A549 (cell line): Measurements from ENCODE around the gene CARTPT. TPM values are rescaled to one million over a fixed set of nuclear protein-coding genes. Genes with fewer than 3 reads are reported as not detected.

Experiments used
- ATAC-seq, 2 experiments: fragments of 200-7000 bp in 1 of 2; fragments of >200 bp in 1 of 2; cut with Nextera tagmentation in 1 of 2; cut with Tn5 transposase in 1 of 2; 3 replicates each; pipeline versions ENCODE4 v1.8.0 to v1.9.1; 2018 to 2020; ENCODE audit warnings: mild to moderate bottlenecking in 1 of 2, moderate library complexity in 1 of 2
- CTCF ChIA-PET: fragments of 300-600 bp; sonication (Branson Sonifier 250); formaldehyde crosslinking; extraction: SDS; loops from one replicate; lab custom pipeline; 2021; ENCODE audit warnings: antibody characterized with exemption, inconsistent platforms; lab: Yijun Ruan, JAX
- POLR2A ChIA-PET: fragments of 350-600 bp; formaldehyde crosslinking; extraction: SDS; loops from one replicate; lab custom pipeline; 2021; ENCODE audit warnings: antibody characterized with exemption, inconsistent platforms; lab: Yijun Ruan, JAX
- DNase-seq, 2 experiments: peaks; one replicate each; pipeline versions ENCODE4 v3.0.0 to v3.0.0-alpha.2; 2011 to 2016; ENCODE audit warnings: low read depth in 1 of 2, low spot score in 1 of 2
- FAIRE-seq: peaks from 2 replicates; lab custom pipeline; 2011; peaks lifted over from hg19 to GRCh38; lab: Jason Lieb, UNC
- H3K27ac ChIP-seq, 2 experiments: fragments of >200 bp; sonication (Bioruptor Twin); formaldehyde crosslinking; 3 replicates each; pipeline ENCODE4 v1.5.1; 2016 to 2017
- H3K4me1 ChIP-seq: fragments of >200 bp; sonication (Bioruptor Twin); formaldehyde crosslinking; 3 replicates; pipeline ENCODE4 v1.6.1; 2016
- H3K4me2 ChIP-seq: fragments of >200 bp; sonication (Bioruptor Twin); formaldehyde crosslinking; 3 replicates; pipeline ENCODE4 v1.6.1; 2016
- H3K4me3 ChIP-seq: fragments of >200 bp; sonication (Bioruptor Twin); formaldehyde crosslinking; 3 replicates; pipeline ENCODE4 v1.5.1; 2016
- H3K9me3 ChIP-seq: fragments of >200 bp; sonication (Bioruptor Twin); formaldehyde crosslinking; 3 replicates; pipeline ENCODE4 v1.6.1; 2016
- ATOH8 ChIP-seq: fragments of 250-450 bp; sonication (Bioruptor Pico); IDR thresholded peaks from 2 replicates; pipeline ENCODE4 v1.5.0; 2020; ENCODE audit warnings: low read depth, mild to moderate bottlenecking, moderate library complexity
- BCL3 ChIP-seq: fragments of >200 bp; sonication (Bioruptor Twin); formaldehyde crosslinking; IDR thresholded peaks from 3 replicates; pipeline ENCODE4 v1.6.1; 2016
- BHLHE40 ChIP-seq: IDR thresholded peaks from 2 replicates; pipeline ENCODE4 v1.6.1; 2012; ENCODE audit warnings: low read depth, low read length, inconsistent platforms
- CHD4 ChIP-seq: fragments of 200-600 bp; sonication (generic); IDR thresholded peaks from 2 replicates; pipeline ENCODE4 v1.6.1; 2016; ENCODE audit warnings: antibody characterized with exemption, mild to moderate bottlenecking, borderline replicate concordance
- EHF ChIP-seq: fragments of 250-450 bp; sonication (Bioruptor Pico); IDR thresholded peaks from 2 replicates; pipeline ENCODE4 v1.5.0; 2020; ENCODE audit warnings: mild to moderate bottlenecking
- EHMT2 ChIP-seq: fragments of 200-600 bp; sonication (generic); IDR thresholded peaks from 2 replicates; pipeline ENCODE4 v1.6.1; 2016; ENCODE audit warnings: antibody characterized with exemption, low read depth, mild to moderate bottlenecking, moderate library complexity
- FOSB ChIP-seq: fragments of 250-450 bp; sonication (Bioruptor Pico); IDR thresholded peaks from 2 replicates; pipeline ENCODE4 v1.5.0; 2020; ENCODE audit warnings: mild to moderate bottlenecking, moderate library complexity
- FOXS1 ChIP-seq: fragments of 250-450 bp; sonication (Bioruptor Pico); IDR thresholded peaks from 2 replicates; pipeline ENCODE4 v1.5.0; 2020; ENCODE audit warnings: mild to moderate bottlenecking, moderate library complexity
- HDAC2 ChIP-seq: fragments of 200-600 bp; sonication (generic); IDR thresholded peaks from 2 replicates; pipeline ENCODE4 v1.6.1; 2016
- HMGXB4 ChIP-seq: fragments of 250-450 bp; sonication (Bioruptor Pico); IDR thresholded peaks from 2 replicates; pipeline ENCODE4 v1.5.0; 2021; ENCODE audit warnings: mild to moderate bottlenecking, moderate library complexity, borderline replicate concordance
- JUNB ChIP-seq: fragments of >200 bp; sonication (Bioruptor Twin); formaldehyde crosslinking; IDR thresholded peaks from 2 replicates; pipeline ENCODE4 v1.6.1; 2016
- KDM1A ChIP-seq: fragments of 200-600 bp; sonication (generic); IDR thresholded peaks from 2 replicates; pipeline ENCODE4 v1.6.1; 2016; ENCODE audit warnings: low read depth, mild to moderate bottlenecking
- MAFK ChIP-seq: fragments of 450-650 bp; IDR thresholded peaks from 2 replicates; pipeline ENCODE4 v1.6.1; 2014; ENCODE audit not compliant: partially characterized antibody
- MYC ChIP-seq: IDR thresholded peaks from 2 replicates; pipeline ENCODE4 v1.6.1; 2012; ENCODE audit warnings: mild to moderate bottlenecking, inconsistent platforms, low read length, improper control_type of control experiment, borderline replicate concordance
- PHF8 ChIP-seq: fragments of 200-600 bp; sonication (generic); IDR thresholded peaks from 2 replicates; pipeline ENCODE4 v1.6.1; 2016; ENCODE audit warnings: low read depth, mild to moderate bottlenecking, antibody characterized with exemption, moderate library complexity, borderline replicate concordance
- POLR2A ChIP-seq: IDR thresholded peaks from 2 replicates; pipeline ENCODE4 v1.6.1; 2012; ENCODE audit warnings: mild to moderate bottlenecking, low read length
- POLR2AphosphoS2 ChIP-seq: conservative IDR thresholded peaks from 2 replicates; pipeline ENCODE4 v1.6.1; 2012; ENCODE audit warnings: low read length, improper control_type of control experiment, inconsistent platforms
- RAD21 ChIP-seq, 2 experiments: fragments of >200 bp in 1 of 2; sonication (Bioruptor Twin) in 1 of 2; formaldehyde crosslinking in 1 of 2; IDR thresholded peaks in 1 of 2; conservative IDR thresholded peaks in 1 of 2; 2 replicates in 1 of 2; 3 replicates in 1 of 2; pipeline ENCODE4 v1.6.1; 2012 to 2018; ENCODE audit warnings: inconsistent platforms in 1 of 2
- SMC3 ChIP-seq: fragments of >200 bp; sonication (Bioruptor Twin); formaldehyde crosslinking; IDR thresholded peaks from 3 replicates; pipeline ENCODE4 v1.6.1; 2018; ENCODE audit warnings: inconsistent platforms
- SREBF2 ChIP-seq: fragments of 450-650 bp; IDR thresholded peaks from 2 replicates; pipeline ENCODE4 v1.6.1; 2014; ENCODE audit warnings: mild to moderate bottlenecking, moderate library complexity
- TFCP2L1 ChIP-seq: fragments of 250-450 bp; sonication (Bioruptor Pico); IDR thresholded peaks from 2 replicates; pipeline ENCODE4 v1.5.0; 2021; ENCODE audit warnings: mild to moderate bottlenecking
- ZC3H11A ChIP-seq: fragments of 450-650 bp; IDR thresholded peaks from 2 replicates; pipeline ENCODE4 v1.6.1; 2014; ENCODE audit warnings: antibody characterized with exemption, mild to moderate bottlenecking
- WGBS: methylation state at CpG from one replicate; pipeline ENCODE4 v1.1.6; 2017; ENCODE audit errors: missing lambda C conversion rate; 5-methylcytosine and 5-hydroxymethylcytosine counted together
- polyA plus RNA-seq, 4 experiments: library from polyadenylated mRNA; depleted of rRNA in 3 of 4; stranded (reverse); fragments of >200 nt; fragmentation: RNase III in 1 of 4; extraction: RNeasy Plus Mini Kit Qiagen cat#74134 plus additional on column Dnase treatment in 1 of 4; gene quantifications; 2 replicates in 3 of 4; 3 replicates in 1 of 4; pipeline ENCODE4 v1.2.3, GENCODE V29; 2011 to 2017

Gene CARTPT
- polyA plus RNA-seq, 2 of the 4 experiments (the other 2 are of a cell fraction), result not detected

- no peaks in the 10 kb centered on the region for H3K9me3 ChIP-seq
- no peak overlapping the region for H3K27ac ChIP-seq
- TF ChIP-seq TFCP2L1 (CRISPR knock-in tag) (no peak), HMGXB4 (CRISPR knock-in tag) (no peak), PHF8 (no peak), FOXS1 (CRISPR knock-in tag) (no peak), POLR2A (no peak), JUNB (no peak), POLR2AphosphoS2 (no peak), KDM1A (no peak)
- H3K4me1 ChIP-seq, result no peaks in the 10 kb centered on the region
- DNase-seq (no peak), FAIRE-seq (no peak), ATAC-seq (no peak)
- H3K4me3 ChIP-seq, result no peak overlapping the region
- no peak overlapping the region for H3K4me2 ChIP-seq
- ChIA-PET CTCF (interaction anchor here (0.6 kb wide), 1 partner anchor 14 kb away, joined by 3 read pairs; no protein-coding TSS in a partner anchor), POLR2A (no interaction called here)
- 58% methylated on average over 6 of the region's 6 CpGs for WGBS
These were observed 24.1 kb downstream of the CARTPT start for GRCh38 chr5:71743155-71743554.

- Histone ChIP-seq H3K4me2 (no peak overlapping the region), H3K4me1 (no peaks in the 10 kb centered on the region), H3K9me3 (no peaks in the 10 kb centered on the region), H3K4me3 (no peak overlapping the region), H3K27ac (no peak overlapping the region)
- FAIRE-seq, result no peak
- no peak for TF ChIP-seq HDAC2
- TF ChIP-seq RAD21 (conservative IDR thresholded peaks at IDR 0.05 in 1 of 2, IDR thresholded peaks at IDR 0.05 in 1 of 2), result no peak
- TF ChIP-seq FOXS1 (CRISPR knock-in tag), result no peak
- TF ChIP-seq ZC3H11A, result no peak
- TF ChIP-seq TFCP2L1 (CRISPR knock-in tag), result no peak
- TF ChIP-seq SMC3, result no peak
- no peak for TF ChIP-seq EHF (CRISPR knock-in tag)
- TF ChIP-seq EHMT2, result no peak
- no peak for TF ChIP-seq CHD4
- TF ChIP-seq FOSB (CRISPR knock-in tag), result no peak
- TF ChIP-seq ATOH8 (CRISPR knock-in tag), result no peak
- TF ChIP-seq BHLHE40, result no peak
- no peak for TF ChIP-seq SREBF2
- DNase-seq, result no peak
- ChIA-PET CTCF (interaction anchor here (0.8 to 5.6 kb wide), 2 partner anchors 13 to 169 kb away, joined by 3 to 36 read pairs; no protein-coding TSS in a partner anchor), POLR2A (no interaction called here)
- ATAC-seq, result no peak
- 54% methylated on average over 7 of the region's 7 CpGs for whole genome bisulfite sequencing
These were observed 25.1 kb downstream of the CARTPT start for GRCh38 chr5:71744009-71744790.

GRCh38 chr5:71747182-71747581 is 28.1 kb downstream of the CARTPT start:
- Histone ChIP-seq H3K4me1 (no peaks in the 10 kb centered on the region), H3K4me2 (no peak overlapping the region), H3K27ac (no peak overlapping the region), H3K9me3 (no peaks in the 10 kb centered on the region), H3K4me3 (no peak overlapping the region)
- DNase-seq (no peak), FAIRE-seq (no peak), ATAC-seq (no peak)
- ChIA-PET POLR2A (no interaction called here), CTCF (interaction anchor here (5.6 kb wide), 1 partner anchor 10 kb away, joined by 36 read pairs; no protein-coding TSS in a partner anchor)
- WGBS, result 71% methylated on average over 3 of the region's 3 CpGs
- TF ChIP-seq MAFK (peak; percentile 72), POLR2AphosphoS2 (no peak), MYC (no peak), BCL3 (no peak), FOXS1 (CRISPR knock-in tag) (no peak)
